Loucy (cell line): ENCODE data around the gene RANBP9.

Experiments
- H2AFZ ChIP-seq: fragments of 200-600 bp; sonication (generic); 2 replicates; pipeline ENCODE4 v1.6.0; 2016; ENCODE audit warnings: antibody characterized with exemption, mild to moderate bottlenecking, low read length, moderate library complexity
- H3F3A ChIP-seq: fragments of 200-600 bp; 2 replicates; pipeline ENCODE4 v1.6.0; 2016; ENCODE audit warnings: antibody characterized with exemption, low read depth, mild to moderate bottlenecking
- H3K27me3 ChIP-seq: fragments of 200-600 bp; sonication (generic); 2 replicates; pipeline ENCODE4 v1.6.1; 2014; ENCODE audit warnings: low read length, mild to moderate bottlenecking; ENCODE audit not compliant: insufficient read depth, poor library complexity, severe bottlenecking
- H3K36me3 ChIP-seq: fragments of 200-600 bp; sonication (generic); 2 replicates; pipeline ENCODE4 v1.6.1; 2016; ENCODE audit warnings: low read length; ENCODE audit not compliant: insufficient read depth
- H3K4me1 ChIP-seq: fragments of 200-600 bp; sonication (generic); 2 replicates; pipeline ENCODE4 v1.5.1; 2014; ENCODE audit warnings: low read length, mild to moderate bottlenecking; ENCODE audit not compliant: insufficient read depth, poor library complexity, severe bottlenecking
- H3K4me2 ChIP-seq: fragments of 200-600 bp; sonication (generic); 2 replicates; pipeline ENCODE4 v1.6.0; 2014; ENCODE audit warnings: antibody characterized with exemption, low read length, low read depth, mild to moderate bottlenecking; ENCODE audit not compliant: poor library complexity, severe bottlenecking
- H3K4me3 ChIP-seq: fragments of 200-600 bp; sonication (generic); 2 replicates; pipeline ENCODE4 v1.5.1; 2014; ENCODE audit warnings: low read length, mild to moderate bottlenecking, mixed read lengths; ENCODE audit not compliant: poor library complexity, severe bottlenecking
- H3K79me2 ChIP-seq: fragments of 200-600 bp; sonication (generic); 2 replicates; pipeline ENCODE4 v1.6.1; 2014; ENCODE audit warnings: low read length; ENCODE audit not compliant: insufficient read depth
- H3K9ac ChIP-seq: fragments of 200-600 bp; sonication (generic); 2 replicates; pipeline ENCODE4 v1.6.0; 2014; ENCODE audit warnings: mild to moderate bottlenecking, low read depth, low read length, moderate library complexity; ENCODE audit not compliant: poor library complexity, severe bottlenecking
- H3K9me2 ChIP-seq: fragments of 200-600 bp; sonication (generic); replicated peaks from 2 replicates; pipeline ENCODE4 v1.6.1; 2016; ENCODE audit warnings: low read depth, low read length, mixed read lengths
- H3K9me3 ChIP-seq: fragments of 200-600 bp; sonication (generic); 2 replicates; pipeline ENCODE4 v1.6.1; 2014; ENCODE audit warnings: mild to moderate bottlenecking, antibody characterized with exemption, low read length, low read depth; ENCODE audit not compliant: insufficient read depth
- H4K20me1 ChIP-seq: fragments of 200-600 bp; sonication (generic); 2 replicates; pipeline ENCODE4 v1.6.0; 2014; ENCODE audit warnings: antibody characterized with exemption, low read length, mild to moderate bottlenecking; ENCODE audit not compliant: insufficient read depth, poor library complexity, severe bottlenecking
- EZH2phosphoT487 ChIP-seq: fragments of 200-600 bp; IDR thresholded peaks from 2 replicates; pipeline ENCODE4 v1.6.1; 2018; ENCODE audit warnings: antibody characterized with exemption, mild to moderate bottlenecking, moderate library complexity, borderline replicate concordance
- TF ChIP-seq, protein P1 (sequence below): fragments of 200-600 bp; sonication (generic); conservative IDR thresholded peaks from 2 replicates; pipeline ENCODE4 v1.5.1; 2014; ENCODE audit warnings: mild to moderate bottlenecking, antibody characterized with exemption, low read length

RANBP9 gene

GRCh38 chr6:13673368-13673767 is 38.3 kb downstream of the RANBP9 start:
- peaks cover 11% of the 10 kb centered on the region; the same call in 1 of the 2 replicates for H3K9me3 ChIP-seq
- H3K36me3 ChIP-seq, result peaks cover 34% of the 10 kb centered on the region
- no peak overlapping the region for H2AFZ ChIP-seq
- no peak overlapping the region for H3K4me3 ChIP-seq
- H3K27me3 ChIP-seq, result no peaks in the 10 kb centered on the region
- peaks cover 100% of the 10 kb centered on the region for H3K79me2 ChIP-seq
- no peaks in the 10 kb centered on the region for H3K9me2 ChIP-seq
- H3K4me2 ChIP-seq, result no peak overlapping the region
- no peak overlapping the region for H3K9ac ChIP-seq
- H4K20me1 ChIP-seq, result peaks cover 36% of the 10 kb centered on the region
- H3F3A ChIP-seq, result no peaks in the 10 kb centered on the region
- peaks cover 10% of the 10 kb centered on the region for H3K4me1 ChIP-seq
- no peak for TF ChIP-seq EZH2phosphoT487
- TF ChIP-seq, protein P1, sequence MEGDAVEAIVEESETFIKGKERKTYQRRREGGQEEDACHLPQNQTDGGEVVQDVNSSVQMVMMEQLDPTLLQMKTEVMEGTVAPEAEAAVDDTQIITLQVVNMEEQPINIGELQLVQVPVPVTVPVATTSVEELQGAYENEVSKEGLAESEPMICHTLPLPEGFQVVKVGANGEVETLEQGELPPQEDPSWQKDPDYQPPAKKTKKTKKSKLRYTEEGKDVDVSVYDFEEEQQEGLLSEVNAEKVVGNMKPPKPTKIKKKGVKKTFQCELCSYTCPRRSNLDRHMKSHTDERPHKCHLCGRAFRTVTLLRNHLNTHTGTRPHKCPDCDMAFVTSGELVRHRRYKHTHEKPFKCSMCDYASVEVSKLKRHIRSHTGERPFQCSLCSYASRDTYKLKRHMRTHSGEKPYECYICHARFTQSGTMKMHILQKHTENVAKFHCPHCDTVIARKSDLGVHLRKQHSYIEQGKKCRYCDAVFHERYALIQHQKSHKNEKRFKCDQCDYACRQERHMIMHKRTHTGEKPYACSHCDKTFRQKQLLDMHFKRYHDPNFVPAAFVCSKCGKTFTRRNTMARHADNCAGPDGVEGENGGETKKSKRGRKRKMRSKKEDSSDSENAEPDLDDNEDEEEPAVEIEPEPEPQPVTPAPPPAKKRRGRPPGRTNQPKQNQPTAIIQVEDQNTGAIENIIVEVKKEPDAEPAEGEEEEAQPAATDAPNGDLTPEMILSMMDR, result no peak

DNA sequence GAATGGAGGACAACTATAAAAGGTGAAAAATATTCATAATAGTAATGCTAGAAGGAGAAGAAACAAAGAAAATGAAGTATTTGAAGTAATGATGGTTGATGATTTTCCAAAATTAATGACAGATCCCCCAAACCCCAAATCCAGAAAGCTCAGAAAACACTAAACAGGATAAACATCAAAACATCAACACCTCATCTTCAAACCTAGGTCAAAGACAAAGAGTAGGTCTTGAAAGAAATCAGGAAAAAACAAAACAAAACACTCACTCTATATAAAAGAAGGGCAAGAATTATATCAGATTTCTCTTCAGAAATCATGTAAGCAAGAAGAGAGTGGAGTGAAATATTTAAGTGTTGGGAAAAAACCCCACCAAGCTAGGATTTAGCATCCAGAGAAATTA is 38.7 kb downstream of the RANBP9 start:
- H2AFZ ChIP-seq, result no peak overlapping the region
- H3K4me3 ChIP-seq, result no peak overlapping the region
- H3F3A ChIP-seq, result no peaks in the 10 kb centered on the region
- no peak for TF ChIP-seq EZH2phosphoT487
- TF ChIP-seq, protein P1, result no peak
- H3K9me2 ChIP-seq, result no peaks in the 10 kb centered on the region
- no peak overlapping the region for H3K4me2 ChIP-seq
- H3K27me3 ChIP-seq, result no peaks in the 10 kb centered on the region
- H3K9me3 ChIP-seq, result peaks cover 11% of the 10 kb centered on the region; the same call in 1 of the 2 replicates
- H3K79me2 ChIP-seq, result peaks cover 100% of the 10 kb centered on the region
- peaks cover 5% of the 10 kb centered on the region for H3K4me1 ChIP-seq
- H3K36me3 ChIP-seq, result peaks cover 33% of the 10 kb centered on the region
- no peak overlapping the region for H3K9ac ChIP-seq
- H4K20me1 ChIP-seq, result peaks cover 39% of the 10 kb centered on the region

DNA sequence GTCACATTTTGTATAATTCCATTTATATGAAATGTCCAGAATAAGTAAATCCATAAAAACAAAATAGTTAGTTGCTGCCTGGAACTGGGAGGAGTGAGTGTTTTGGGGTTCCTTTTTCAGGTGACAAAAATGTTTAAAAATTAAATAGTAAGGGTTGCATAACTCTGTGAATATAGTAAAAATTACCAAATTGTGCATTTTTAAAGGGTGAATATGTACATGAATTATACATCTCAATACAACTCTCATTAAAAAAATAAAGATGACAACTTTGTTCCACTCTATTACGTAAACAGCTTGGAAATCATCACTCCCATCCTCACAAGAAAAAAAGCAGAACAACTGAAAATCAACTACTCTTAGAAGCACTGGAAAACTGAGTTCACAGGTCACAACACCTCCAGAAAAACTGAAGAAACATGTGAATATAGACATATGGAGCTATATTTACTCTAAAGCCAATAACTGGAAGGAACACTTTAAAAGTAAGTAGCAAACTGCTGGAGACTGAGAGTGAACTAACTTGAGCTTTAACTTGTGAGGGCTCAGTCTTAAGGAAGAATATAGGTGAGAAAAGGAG is 40.0 kb downstream of the RANBP9 start:
- Histone ChIP-seq H3K9me3 (peaks cover under 1% of the 10 kb centered on the region; the same call in 1 of the 2 replicates), H3K4me1 (peaks cover 14% of the 10 kb centered on the region), H2AFZ (no peak overlapping the region), H3K36me3 (peaks cover 21% of the 10 kb centered on the region), H3K79me2 (peaks cover 100% of the 10 kb centered on the region), H3K4me2 (no peak overlapping the region), H3K27me3 (no peaks in the 10 kb centered on the region), H4K20me1 (peaks cover 52% of the 10 kb centered on the region), H3K4me3 (no peak overlapping the region), H3K9me2 (no peaks in the 10 kb centered on the region), H3F3A (0 out of 2 replicates have a peak, but pooled peaks cover under 1% of the 10 kb centered on the region), H3K9ac (no peak overlapping the region)
- TF ChIP-seq, protein P1, result no peak
- TF ChIP-seq EZH2phosphoT487, result no peak
